Activated T-helper 1 cell treated with anti-CD3 and anti-CD28 coated beads, Interleukin-12 subunit alpha, Interleukin-12 subunit beta, Interleukin-2, Interleukin-4 antibody, amounts not matched to agents 30 ng/mL and 10 ng/mL and 1 ng/mL, durations not matched to agents 14 hours and 24 hours and 36 hours (primary cell): ENCODE measurements around the gene ATAD3A. TPM values are rescaled to one million over a fixed set of nuclear protein-coding genes. Genes with fewer than 3 reads are reported as not detected.

Source experiments
- DNase-seq: peaks from one replicate; pipeline ENCODE4 v3.0.0; 2021; ENCODE audit warnings: low spot score
- H3K27ac Mint-ChIP-seq: one replicate; pipeline ENCODE4 v1.8.0; 2021; ENCODE audit warnings: mild to moderate bottlenecking, mixed read lengths
- H3K27me3 Mint-ChIP-seq: one replicate; pipeline ENCODE4 v1.8.0; 2022; ENCODE audit warnings: mild to moderate bottlenecking, moderate library complexity, mixed read lengths; ENCODE audit not compliant: insufficient read depth
- H3K36me3 Mint-ChIP-seq: one replicate; pipeline ENCODE4 v1.8.0; 2021; ENCODE audit warnings: low read depth, mixed read lengths
- H3K4me1 Mint-ChIP-seq: one replicate; pipeline ENCODE4 v1.8.0; 2021; ENCODE audit warnings: low read depth, mixed read lengths
- H3K4me3 Mint-ChIP-seq: one replicate; pipeline ENCODE4 v1.8.0; 2021; ENCODE audit warnings: mild to moderate bottlenecking, moderate library complexity, mixed read lengths
- H3K9me3 Mint-ChIP-seq: one replicate; pipeline ENCODE4 v1.8.0; 2021; ENCODE audit warnings: mixed read lengths
- intact Hi-C: fragments of 100-400 bp; cut with micrococcal nuclease; formaldehyde crosslinking; loops from one replicate; pipeline ENCODE4 v1.15.1; 2024
- total RNA-seq: library from RNA; stranded (reverse); gene quantifications from 2 replicates; pipeline ENCODE4 v1.2.3, GENCODE V29; 2022

ATAD3A gene
- total RNA-seq, 1 donor from 2014 or later: 108 TPM

- H3K36me3 Mint-ChIP-seq: peaks cover 3% of the 10 kb centered on the region
- H3K9me3 Mint-ChIP-seq: no peaks in the 10 kb centered on the region
- intact Hi-C loops: no loop called here
- H3K4me1 Mint-ChIP-seq: peaks cover 7% of the 10 kb centered on the region
- H3K27me3 Mint-ChIP-seq: peaks cover 12% of the 10 kb centered on the region
- H3K4me3 Mint-ChIP-seq: no peak overlapping the region
- H3K27ac Mint-ChIP-seq: no peak overlapping the region
- no peak for DNase-seq
These were observed 66.5 kb downstream of the ATAD3A start for GRCh38 chr1:1578371-1578940.

GRCh38 chr1:1582585-1583346 lies 70.8 kb downstream of the ATAD3A start:
- peaks cover 6% of the 10 kb centered on the region for H3K4me1 Mint-ChIP-seq
- intact Hi-C loops: no loop called here
- no peak for DNase-seq
- H3K9me3 Mint-ChIP-seq: no peaks in the 10 kb centered on the region
- H3K4me3 Mint-ChIP-seq: no peak overlapping the region
- H3K27me3 Mint-ChIP-seq: peaks cover 12% of the 10 kb centered on the region
- H3K27ac Mint-ChIP-seq: no peak overlapping the region
- H3K36me3 Mint-ChIP-seq: no peaks in the 10 kb centered on the region

GRCh38 chr1:1583347-1584010 lies 71.5 kb downstream of the ATAD3A start:
- H3K27me3 Mint-ChIP-seq: peaks cover 12% of the 10 kb centered on the region
- no peak overlapping the region for H3K4me3 Mint-ChIP-seq
- H3K36me3 Mint-ChIP-seq: no peaks in the 10 kb centered on the region
- no peaks in the 10 kb centered on the region for H3K9me3 Mint-ChIP-seq
- H3K27ac Mint-ChIP-seq: no peak overlapping the region
- H3K4me1 Mint-ChIP-seq: peaks cover 6% of the 10 kb centered on the region
- DNase-seq: no peak
- intact Hi-C loops: no loop called here

Other genes with a start within 250 kb of the ATAD3A start
- gene UBE2J2, start 238.3 kb upstream of the ATAD3A start, total RNA-seq: 95.6 and 99.5 TPM in 2 replicates
- 2.5 TPM in 2 replicates for gene SCNN1D, start 231.7 kb upstream of the ATAD3A start, total RNA-seq
- 47.7 and 55.1 TPM in 2 replicates for gene ACAP3, start 204.2 kb upstream of the ATAD3A start, total RNA-seq
- gene PUSL1, start 203.6 kb upstream of the ATAD3A start, total RNA-seq: 34.6 and 36.8 TPM in 2 replicates
- gene INTS11, start 187.5 kb upstream of the ATAD3A start, total RNA-seq: 144 and 147 TPM in 2 replicates
- gene CPTP, start 187.4 kb upstream of the ATAD3A start, total RNA-seq: 13.6 and 14.6 TPM in 2 replicates
- 0.22 and 0.34 TPM in 2 replicates for gene TAS1R3, start 180.9 kb upstream of the ATAD3A start, total RNA-seq
- gene DVL1, start 162.7 kb upstream of the ATAD3A start, total RNA-seq: 66.5 and 72.2 TPM in 2 replicates
- 0.18 and 0.20 TPM in 2 replicates for gene MXRA8, start 153.6 kb upstream of the ATAD3A start, total RNA-seq
- 147 and 148 TPM in 2 replicates for gene AURKAIP1, start 137.0 kb upstream of the ATAD3A start, total RNA-seq
- gene CCNL2, start 112.8 kb upstream of the ATAD3A start, total RNA-seq: 138 and 139 TPM in 2 replicates
- 184 and 205 TPM in 2 replicates for gene MRPL20, start 104.9 kb upstream of the ATAD3A start, total RNA-seq
- 0.10 TPM in 1 of 2 replicates, not detected in the other for gene ANKRD65, start 90.9 kb upstream of the ATAD3A start, total RNA-seq
- gene VWA1, start 76.5 kb upstream of the ATAD3A start, total RNA-seq: 5.5 and 5.8 TPM in 2 replicates
- gene ATAD3C, start 62.5 kb upstream of the ATAD3A start, total RNA-seq: 0.57 and 1.0 TPM in 2 replicates
- 106 and 113 TPM in 2 replicates for gene ATAD3B, start 40.4 kb upstream of the ATAD3A start, total RNA-seq
- 0.41 and 1.0 TPM in 2 replicates for gene TMEM240, start 28.5 kb downstream of the ATAD3A start, total RNA-seq
- gene SSU72, start 62.7 kb downstream of the ATAD3A start, total RNA-seq: 135 and 137 TPM in 2 replicates
- gene FNDC10, start 88.0 kb downstream of the ATAD3A start, total RNA-seq: 14.6 and 14.9 TPM in 2 replicates
- gene MIB2, start 103.3 kb downstream of the ATAD3A start, total RNA-seq: 29.5 and 32.8 TPM in 2 replicates
- gene MMP23B, start 120.0 kb downstream of the ATAD3A start, total RNA-seq: 0.49 and 0.93 TPM in 2 replicates
- 39.1 and 39.6 TPM in 2 replicates for gene CDK11B, start 146.8 kb downstream of the ATAD3A start, total RNA-seq
- gene SLC35E2B, start 180.6 kb downstream of the ATAD3A start, total RNA-seq: 40.8 and 41.1 TPM in 2 replicates
- 74.4 and 81.7 TPM in 2 replicates for gene CDK11A, start 212.2 kb downstream of the ATAD3A start, total RNA-seq